Pancreas (tissue), 10 donors: ENCODE data around the gene MAMDC2. TPM values are rescaled to one million over a fixed set of nuclear protein-coding genes. Genes with fewer than 3 reads are reported as not detected.

ENCODE experiments used
- ATAC-seq, 4 donors: fragments of 200-7000 bp; cut with Tn5 transposase; one replicate each; pipeline versions ENCODE4 v1.8.0 to v1.9.1; 2020; ENCODE audit warnings: mild to moderate bottlenecking in 4 of 4, moderate library complexity in 4 of 4
- DNase-seq, 6 donors: peaks; one replicate each; pipeline ENCODE4 v3.0.0-alpha.2; 2020
- FAIRE-seq: peaks from 2 replicates; lab custom pipeline; 2012; peaks lifted over from hg19 to GRCh38; lab: Jason Lieb, UNC
- H3K27ac ChIP-seq, 4 donors: fragments of 200-600 bp; sonication (generic); 1 replicate in 3 of 4; 2 replicates in 1 of 4; pipeline versions ENCODE4 v1.5.0 to v1.8.0; 2020
- H3K27me3 ChIP-seq, 4 donors: fragments of 200-600 bp; one replicate each; pipeline ENCODE4 v1.8.0; 2021
- H3K36me3 ChIP-seq, 3 donors: fragments of 200-600 bp; sonication (generic) in 1 of 3; one replicate each; pipeline versions ENCODE4 v1.5.0 to v1.8.0; 2020 to 2021
- H3K4me1 ChIP-seq, 3 donors: fragments of 200-600 bp; one replicate each; pipeline ENCODE4 v1.8.0; 2021
- H3K4me3 ChIP-seq, 4 donors: fragments of 200-600 bp; sonication (generic) in 2 of 4; one replicate each; pipeline versions ENCODE4 v1.5.0 to v1.8.0; 2020 to 2021
- H3K9me3 ChIP-seq, 4 donors: fragments of 200-600 bp; one replicate each; pipeline ENCODE4 v1.8.0; 2021
- WGBS, 2 donors: extraction: QIAGEN DNeasy Blood & Tissue Kit; methylation state at CpG; one replicate each; pipeline ENCODE4 v1.1.7; 2013; 5-methylcytosine and 5-hydroxymethylcytosine counted together
- intact Hi-C, 3 donors: fragments of 100-400 bp; cut with DNase I; formaldehyde crosslinking; loops; one replicate each; pipeline versions ENCODE4 v1.11.1 to v1.14.2; 2022
- polyA plus RNA-seq, 2 donors: library from polyadenylated mRNA; stranded (reverse); fragments of 200-250 nt; gene quantifications; one replicate each; pipeline ENCODE4 v1.2.3, GENCODE V29; 2013
- total RNA-seq, 6 donors: library from RNA; stranded (reverse); fragmentation: NEBNext Ultra II Directional in 4 of 6; extraction: Animal tissue kit (Norgen Biotek cat#: 25700) in 4 of 6; gene quantifications; one replicate each; pipeline versions ENCODE4 v1.2.1 to v1.2.4, GENCODE V29; 2021 to 2023
- TF ChIP-seq, protein P1 (sequence below), 4 donors: fragments of 200-600 bp; sonication (generic) in 3 of 4; IDR thresholded peaks; one replicate each; pipeline versions ENCODE4 v1.5.0 to v1.8.0; 2021; ENCODE audit warnings: antibody characterized with exemption in 4 of 4
- donor health status: healthy with polysubstance abuse.
- donor health status: DM: no; HTN: no; CAD: no; lungs with moderate emphysema.
- donor health status: DM: no; HTN: no; CAD: no.
- donor health status: control.
- donor health status: control.
- donor health status: Bipolar disorder and iron deficiency.
- donor health status: DM: yes; HTN: yes; CAD: no.
- donor health status: DM: no; HTN: no; CAD: no.
- donor health status: DM: no; HTN: no; CAD: no.
- donor health status: DM: yes; HTN: yes; CAD: no.

The MAMDC2 gene
- total and polyA plus RNA-seq, 8 donors = 0.95 to 4.7 (median 1.3) TPM

DNA sequence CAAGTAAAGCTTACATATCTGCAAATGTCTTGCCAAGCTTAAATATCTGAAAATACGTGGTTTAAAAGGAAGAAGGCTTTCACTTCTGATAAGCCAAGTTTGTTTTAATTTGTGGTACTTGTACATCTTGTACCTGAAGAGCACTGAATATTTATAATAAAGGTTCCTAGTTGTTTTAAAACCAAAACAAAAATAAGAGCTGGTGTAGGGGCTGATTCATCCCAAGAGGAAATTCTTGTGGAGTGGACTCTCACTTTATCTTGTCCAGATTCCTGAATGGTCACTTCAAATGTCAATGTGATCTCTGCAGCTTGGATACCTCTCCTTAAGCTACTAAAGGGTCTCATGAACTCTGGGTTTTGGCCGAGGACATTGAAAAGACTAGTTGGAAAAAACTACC lies 29.5 kb downstream of the MAMDC2 start:
- Histone ChIP-seq H3K4me3 (no peak overlapping the region), H3K27me3 (no peaks in the 10 kb centered on the region), H3K27ac (no peak overlapping the region), H3K36me3 (no peaks in the 10 kb centered on the region), H3K9me3 (no peaks in the 10 kb centered on the region), H3K4me1 (peaks cover 0 to 10% (median 0%) of the 10 kb centered on the region in 3 donors)
- DNase-seq (no peak), ATAC-seq (peak in 1 of 4 donors; percentile 12), FAIRE-seq (no peak)
- TF ChIP-seq, protein P1, sequence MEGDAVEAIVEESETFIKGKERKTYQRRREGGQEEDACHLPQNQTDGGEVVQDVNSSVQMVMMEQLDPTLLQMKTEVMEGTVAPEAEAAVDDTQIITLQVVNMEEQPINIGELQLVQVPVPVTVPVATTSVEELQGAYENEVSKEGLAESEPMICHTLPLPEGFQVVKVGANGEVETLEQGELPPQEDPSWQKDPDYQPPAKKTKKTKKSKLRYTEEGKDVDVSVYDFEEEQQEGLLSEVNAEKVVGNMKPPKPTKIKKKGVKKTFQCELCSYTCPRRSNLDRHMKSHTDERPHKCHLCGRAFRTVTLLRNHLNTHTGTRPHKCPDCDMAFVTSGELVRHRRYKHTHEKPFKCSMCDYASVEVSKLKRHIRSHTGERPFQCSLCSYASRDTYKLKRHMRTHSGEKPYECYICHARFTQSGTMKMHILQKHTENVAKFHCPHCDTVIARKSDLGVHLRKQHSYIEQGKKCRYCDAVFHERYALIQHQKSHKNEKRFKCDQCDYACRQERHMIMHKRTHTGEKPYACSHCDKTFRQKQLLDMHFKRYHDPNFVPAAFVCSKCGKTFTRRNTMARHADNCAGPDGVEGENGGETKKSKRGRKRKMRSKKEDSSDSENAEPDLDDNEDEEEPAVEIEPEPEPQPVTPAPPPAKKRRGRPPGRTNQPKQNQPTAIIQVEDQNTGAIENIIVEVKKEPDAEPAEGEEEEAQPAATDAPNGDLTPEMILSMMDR (IDR thresholded peaks at IDR 0.05) = no peak
- WGBS, 2 donors = 62 to 65% methylated on average over 2 of the region's 2 CpGs
- intact Hi-C loops = no loop called here

DNA sequence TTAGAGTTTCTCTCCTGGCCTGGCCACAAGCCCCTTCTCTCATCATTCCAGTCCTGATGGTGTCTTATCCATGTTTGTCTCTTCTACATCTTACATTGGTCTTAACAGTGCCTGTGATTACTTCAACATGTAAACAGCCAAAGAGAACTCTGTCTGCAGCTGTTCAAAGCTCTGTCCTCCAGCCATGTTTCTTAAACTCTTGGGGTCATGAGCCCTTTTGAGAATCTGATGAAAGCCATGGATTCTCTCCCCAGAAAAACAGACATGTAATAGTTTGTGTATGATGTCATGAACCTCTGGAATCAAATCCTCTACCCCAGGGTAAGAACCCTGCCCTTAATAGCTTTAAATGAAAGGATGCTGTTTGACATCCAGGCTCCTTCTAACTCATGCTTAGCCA lies 30.1 kb downstream of the MAMDC2 start:
- Histone ChIP-seq H3K27me3 (no peaks in the 10 kb centered on the region), H3K4me3 (no peak overlapping the region), H3K27ac (no peak overlapping the region), H3K4me1 (peaks cover 0 to 10% (median under 1%) of the 10 kb centered on the region in 3 donors), H3K36me3 (no peaks in the 10 kb centered on the region), H3K9me3 (no peaks in the 10 kb centered on the region)
- no peak for FAIRE-seq
- TF ChIP-seq, protein P1 (IDR thresholded peaks at IDR 0.05) = no peak
- intact Hi-C loops = no loop called here
- ATAC-seq = no peak
- no peak for DNase-seq

DNA sequence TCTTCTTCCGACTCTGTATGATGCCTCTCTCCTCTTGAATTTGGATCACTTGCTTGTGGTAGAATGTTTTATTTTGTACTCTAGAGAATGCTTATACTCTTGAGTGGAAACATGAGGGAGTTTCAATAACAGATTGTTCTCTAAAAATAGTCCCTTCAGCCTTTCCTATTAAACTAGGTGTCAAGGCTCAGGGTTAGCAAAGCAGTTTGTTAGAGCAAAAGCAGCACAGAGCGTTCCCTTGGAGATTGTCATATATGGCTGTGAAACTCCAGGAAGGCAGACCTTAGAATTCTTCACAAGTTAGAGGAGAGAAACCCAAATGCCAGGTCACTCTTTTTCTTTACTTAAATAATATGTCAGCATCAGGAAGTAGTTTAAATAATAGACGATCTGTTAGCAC lies 33.0 kb downstream of the MAMDC2 start:
- intact Hi-C loops = no loop called here
- H3K9me3 ChIP-seq = no peaks in the 10 kb centered on the region
- no peak for ATAC-seq
- TF ChIP-seq, protein P1 (IDR thresholded peaks at IDR 0.05) = no peak
- no peak overlapping the region for H3K27ac ChIP-seq
- H3K36me3 ChIP-seq = no peaks in the 10 kb centered on the region
- no peak for DNase-seq
- 72 to 83% methylated on average over 3 of the region's 3 CpGs for WGBS, 2 donors
- peaks cover 24 to 26% (median 25%) of the 10 kb centered on the region in 3 donors for H3K4me1 ChIP-seq
- FAIRE-seq = peak; percentile 68
- no peaks in the 10 kb centered on the region for H3K27me3 ChIP-seq
- no peak overlapping the region for H3K4me3 ChIP-seq

DNA sequence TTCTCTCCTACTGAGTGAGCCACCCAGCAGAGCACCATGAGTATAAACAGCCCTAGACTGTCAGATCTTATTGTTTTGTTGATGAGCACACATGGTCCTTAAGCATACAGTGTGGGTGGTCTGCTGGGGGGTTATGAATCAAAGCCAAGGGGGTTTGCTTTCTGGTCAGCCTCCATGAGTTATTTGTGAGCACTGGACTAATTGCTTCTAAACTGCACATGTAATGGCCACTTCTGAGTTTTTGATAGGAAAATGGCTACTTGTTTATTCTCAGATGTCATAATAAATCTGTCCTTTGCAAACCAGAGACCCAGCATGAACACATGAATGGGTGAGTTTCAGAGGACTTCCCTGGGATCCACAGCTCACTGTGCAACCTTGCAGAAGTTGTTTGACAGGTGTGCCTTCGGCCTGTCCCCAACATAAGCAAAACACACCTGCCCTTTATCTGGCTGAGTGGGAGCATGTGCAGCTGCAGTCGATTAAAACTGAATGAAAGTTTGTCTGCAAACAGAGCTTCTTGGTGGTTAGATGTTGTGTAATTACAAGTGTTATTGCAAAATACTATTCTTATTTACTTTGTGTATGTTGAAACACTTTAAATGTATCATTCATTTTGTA lies 35.9 kb downstream of the MAMDC2 start:
- ATAC-seq = peak; percentile 90 to 94 (median 92)
- 11% methylated on average over 2 of the region's 2 CpGs for WGBS, 2 donors

More for the DNA sequence above, 35.9 kb downstream of the MAMDC2 start:
- Histone ChIP-seq H3K27ac (peak overlapping the region in 3 of 4 donors; percentile 29 to 57 (median 54)), H3K9me3 (no peaks in the 10 kb centered on the region), H3K4me3 (no peak overlapping the region), H3K4me1 (peaks cover 24 to 28% (median 25%) of the 10 kb centered on the region in 3 donors), H3K27me3 (no peaks in the 10 kb centered on the region), H3K36me3 (no peaks in the 10 kb centered on the region)
- DNase-seq = peak; percentile 38 to 88 (median 73)
- intact Hi-C loops = no loop called here
- TF ChIP-seq, protein P1 (IDR thresholded peaks at IDR 0.05) = no peak
- peak; percentile 45 for FAIRE-seq
